Spinal cord (tissue), 10 donors: Measurements from ENCODE around the gene C9. TPM values are rescaled to one million over a fixed set of nuclear protein-coding genes. Genes with fewer than 3 reads are reported as not detected.

Experiments
- DNase-seq, 6 donors: peaks; one replicate each; pipeline versions ENCODE4 v3.0.0 to v3.0.0-alpha.2; 2013 to 2015; ENCODE audit warnings: low spot score in 6 of 6, low read depth in 4 of 6
- H3K27ac ChIP-seq: one replicate; pipeline ENCODE4 v1.5.1; 2013; ENCODE audit warnings: low read depth, low read length, control low read depth
- H3K27me3 ChIP-seq: one replicate; pipeline ENCODE4 v1.6.1; 2013; ENCODE audit warnings: low read length; ENCODE audit not compliant: control insufficient read depth, insufficient read depth
- H3K36me3 ChIP-seq: one replicate; pipeline ENCODE4 v1.6.1; 2013; ENCODE audit warnings: low read length; ENCODE audit not compliant: control insufficient read depth, insufficient read depth
- H3K4me1 ChIP-seq: one replicate; pipeline ENCODE4 v1.6.1; 2013; ENCODE audit warnings: low read length; ENCODE audit not compliant: control insufficient read depth, insufficient read depth
- H3K4me3 ChIP-seq: one replicate; pipeline ENCODE4 v1.5.1; 2013; ENCODE audit warnings: low read depth, low read length, control low read depth
- H3K9me3 ChIP-seq: one replicate; pipeline ENCODE4 v1.6.1; 2013; ENCODE audit warnings: low read length; ENCODE audit not compliant: control insufficient read depth, insufficient read depth
- WGBS: methylation state at CpG from one replicate; pipeline ENCODE4 v1.1.5; 2013; ENCODE audit warnings: missing lambda C conversion rate; ENCODE audit not compliant: insufficient coverage; 5-methylcytosine and 5-hydroxymethylcytosine counted together
- polyA plus RNA-seq, 2 donors: library from polyadenylated mRNA; unstranded; fragments of 120-200 nt; gene quantifications; one replicate each; pipeline ENCODE4 v1.2.1, GENCODE V29; 2013; ENCODE audit not compliant: insufficient read length in 2 of 2
- total RNA-seq, 2 donors: library from RNA; depleted of rRNA in 1 of 2; stranded (reverse); fragments of 120-200 nt in 1 of 2; fragments of >200 nt in 1 of 2; gene quantifications; one replicate each; pipeline versions ENCODE4 v1.2.3 to v1.2.4, GENCODE V29; 2013 to 2014
- donor health status: healthy.

C9 gene
- total and polyA plus RNA-seq, 4 donors, result 0.08 to 0.10 TPM; not detected in 2

DNA sequence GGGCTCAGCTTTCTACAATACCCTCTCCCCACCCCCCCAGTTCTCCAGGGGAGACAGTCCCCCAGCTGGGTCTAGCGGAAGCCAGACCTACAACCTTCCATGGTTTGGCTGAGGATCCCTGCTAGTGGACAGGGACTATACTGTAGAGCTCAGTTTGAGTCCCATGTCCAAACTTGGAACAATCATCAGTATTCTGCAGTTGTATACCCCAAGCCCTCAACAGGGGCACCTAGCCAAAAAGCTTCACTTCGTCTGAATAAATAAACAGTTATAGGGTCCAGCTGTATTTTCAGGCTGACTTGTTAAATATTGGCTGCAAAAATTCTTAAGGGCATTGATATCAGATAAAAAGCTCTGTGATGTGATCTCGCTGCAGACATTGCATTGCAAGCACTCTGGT is 15.4 kb upstream of the C9 start:
- Histone ChIP-seq H3K27me3 (no peaks in the 10 kb centered on the region), H3K4me1 (peaks cover 5% of the 10 kb centered on the region), H3K36me3 (peaks cover 3% of the 10 kb centered on the region), H3K9me3 (no peaks in the 10 kb centered on the region), H3K27ac (no peak overlapping the region), H3K4me3 (no peak overlapping the region)
- WGBS, result 60% methylated on average over 2 of the region's 3 CpGs
- DNase-seq, result peak in 5 of 6 donors; percentile 7 to 73 (median 35)

DNA sequence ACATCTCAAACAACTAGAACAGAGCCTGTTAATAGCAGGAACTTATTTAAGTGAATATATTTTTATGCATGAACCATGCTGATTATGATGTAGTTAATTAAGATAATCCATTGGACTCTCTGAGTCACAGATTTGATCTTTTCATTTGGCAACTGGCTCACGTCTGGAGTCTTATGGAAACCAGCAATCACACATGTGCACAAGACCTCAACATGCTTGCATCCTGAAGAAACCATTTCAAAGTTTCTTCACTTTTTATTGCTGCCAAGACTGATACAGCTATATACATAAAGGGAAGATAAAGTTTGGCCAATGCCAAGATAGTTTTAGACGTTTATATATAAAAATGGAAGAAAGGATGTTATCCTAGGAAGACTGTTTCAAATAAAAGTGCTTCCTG is 13.3 kb upstream of the C9 start:
- H3K9me3 ChIP-seq, result no peaks in the 10 kb centered on the region
- H3K27ac ChIP-seq, result no peak overlapping the region
- peaks cover 5% of the 10 kb centered on the region for H3K4me1 ChIP-seq
- 83% methylated on average over 1 of the region's 2 CpGs for WGBS
- no peaks in the 10 kb centered on the region for H3K27me3 ChIP-seq
- H3K4me3 ChIP-seq, result no peak overlapping the region
- no peak for DNase-seq
- peaks cover 3% of the 10 kb centered on the region for H3K36me3 ChIP-seq

DNA sequence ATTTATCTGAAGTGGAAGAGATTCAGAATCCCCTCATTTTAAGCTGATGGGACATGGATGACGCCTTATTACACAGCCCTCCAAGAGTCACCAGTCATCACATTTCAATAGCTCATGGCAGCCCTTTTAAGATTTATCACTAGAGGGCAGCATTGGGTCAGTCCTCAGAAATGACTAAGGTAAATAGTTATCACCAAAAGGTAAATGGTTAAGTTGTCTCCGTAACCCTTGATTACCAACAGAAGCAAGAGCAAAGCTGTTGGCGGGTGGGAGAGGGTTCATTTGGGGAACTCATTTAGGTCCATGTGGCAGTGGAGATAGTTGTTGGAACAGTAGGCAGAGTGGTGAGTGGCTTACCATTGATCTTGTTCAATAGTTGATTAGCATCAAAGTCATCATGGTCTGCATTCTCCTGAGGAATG is 12.0 kb upstream of the C9 start:
- no peak overlapping the region for H3K4me3 ChIP-seq
- WGBS, result 65% methylated on average over 3 of the region's 3 CpGs
- peak in 4 of 6 donors; percentile 18 to 77 (median 48) for DNase-seq
- H3K4me1 ChIP-seq, result peaks cover 5% of the 10 kb centered on the region
- no peaks in the 10 kb centered on the region for H3K27me3 ChIP-seq
- H3K9me3 ChIP-seq, result no peaks in the 10 kb centered on the region
- H3K27ac ChIP-seq, result no peak overlapping the region
- peaks cover 3% of the 10 kb centered on the region for H3K36me3 ChIP-seq

GRCh38 chr5:39373791-39374190 is 9.5 kb upstream of the C9 start:
- H3K27me3 ChIP-seq, result no peaks in the 10 kb centered on the region
- peaks cover 3% of the 10 kb centered on the region for H3K36me3 ChIP-seq
- no peaks in the 10 kb centered on the region for H3K9me3 ChIP-seq
- H3K27ac ChIP-seq, result no peak overlapping the region
- DNase-seq, result no peak
- no CpG with 5 or more reads among the region's 2 CpGs for WGBS
- no peaks in the 10 kb centered on the region for H3K4me1 ChIP-seq
- no peak overlapping the region for H3K4me3 ChIP-seq

GRCh38 chr5:39371367-39371635 is 7.0 kb upstream of the C9 start:
- H3K27ac ChIP-seq, result no peak overlapping the region
- DNase-seq, result no peak
- no peaks in the 10 kb centered on the region for H3K4me1 ChIP-seq
- H3K36me3 ChIP-seq, result no peaks in the 10 kb centered on the region
- no peak overlapping the region for H3K4me3 ChIP-seq
- no peaks in the 10 kb centered on the region for H3K27me3 ChIP-seq
- WGBS, result no CpG with 5 or more reads among the region's 3 CpGs
- no peaks in the 10 kb centered on the region for H3K9me3 ChIP-seq

DNA sequence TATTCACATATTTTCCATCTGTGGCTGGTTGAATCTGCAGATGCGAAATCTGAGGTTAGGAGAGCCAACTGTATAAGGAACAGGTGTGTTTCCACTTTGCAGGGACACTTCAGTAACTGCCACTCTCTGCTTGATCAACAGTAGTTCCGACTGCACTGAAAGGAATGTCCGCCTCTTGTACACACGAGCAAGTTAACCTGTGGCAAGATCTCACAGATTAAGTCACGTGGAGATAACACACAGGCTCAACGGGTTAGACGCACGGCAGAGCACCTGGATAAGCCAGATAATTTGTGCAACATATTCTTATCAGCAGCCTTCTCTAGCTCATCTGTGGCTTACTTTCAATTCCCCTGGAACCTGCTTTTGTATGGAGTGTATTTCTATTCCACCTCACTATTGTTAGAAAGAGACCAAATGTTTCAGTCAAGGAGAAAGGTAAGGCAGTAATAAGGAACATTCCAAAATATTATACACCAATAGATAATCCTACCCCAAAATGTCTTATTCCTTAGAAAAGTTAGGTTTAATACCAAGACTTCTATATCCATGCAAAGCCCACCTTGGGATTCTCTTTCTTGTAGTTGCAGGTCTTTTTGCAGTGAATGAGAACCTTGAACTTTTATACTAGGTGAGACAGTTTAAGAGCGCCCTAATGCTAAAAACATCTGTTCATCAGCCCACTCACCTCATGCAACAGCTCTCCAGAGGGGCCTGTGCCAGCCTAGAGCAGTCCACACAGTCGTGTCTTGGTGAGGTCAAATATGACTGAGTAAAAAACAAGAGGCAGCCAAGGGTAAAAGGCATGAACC is 6.5 kb upstream of the C9 start:
- Histone ChIP-seq H3K27me3 (no peaks in the 10 kb centered on the region), H3K36me3 (no peaks in the 10 kb centered on the region), H3K27ac (no peak overlapping the region), H3K4me3 (no peak overlapping the region), H3K9me3 (no peaks in the 10 kb centered on the region), H3K4me1 (no peaks in the 10 kb centered on the region)
- WGBS, result 83% methylated on average over 9 of the region's 10 CpGs
- no peak for DNase-seq

- H3K27me3 ChIP-seq, result no peaks in the 10 kb centered on the region
- 92% methylated on average over 4 of the region's 5 CpGs for WGBS
- no peaks in the 10 kb centered on the region for H3K9me3 ChIP-seq
- no peaks in the 10 kb centered on the region for H3K4me1 ChIP-seq
- no peak overlapping the region for H3K27ac ChIP-seq
- H3K36me3 ChIP-seq, result no peaks in the 10 kb centered on the region
- DNase-seq, result no peak
- H3K4me3 ChIP-seq, result no peak overlapping the region
Observed at GRCh38 chr5:39369123-39369815, 5.0 kb upstream of the C9 start.

DNA sequence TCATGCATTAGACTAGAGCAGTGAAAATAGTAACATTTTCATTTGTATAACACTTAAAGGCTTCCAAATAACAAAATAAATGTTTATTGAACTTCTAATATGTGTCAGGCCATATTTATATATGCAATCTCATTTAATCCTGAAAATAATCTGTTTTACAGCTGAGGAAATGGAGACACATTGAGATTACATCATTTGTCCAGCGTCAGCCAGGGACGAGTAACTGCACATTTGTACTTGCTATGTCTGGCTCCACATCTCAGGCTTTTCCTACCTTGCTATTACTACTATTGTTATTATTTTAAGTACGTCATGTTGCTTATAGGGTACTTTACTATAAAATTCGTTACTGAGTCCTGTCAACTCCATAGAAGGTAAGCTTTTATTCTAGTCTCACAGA is 3.8 kb upstream of the C9 start:
- no peaks in the 10 kb centered on the region for H3K27me3 ChIP-seq
- no peaks in the 10 kb centered on the region for H3K36me3 ChIP-seq
- no CpG with 5 or more reads among the region's 4 CpGs for WGBS
- DNase-seq, result no peak
- H3K9me3 ChIP-seq, result no peaks in the 10 kb centered on the region
- H3K4me3 ChIP-seq, result no peak overlapping the region
- no peak overlapping the region for H3K27ac ChIP-seq
- H3K4me1 ChIP-seq, result no peaks in the 10 kb centered on the region

DNA sequence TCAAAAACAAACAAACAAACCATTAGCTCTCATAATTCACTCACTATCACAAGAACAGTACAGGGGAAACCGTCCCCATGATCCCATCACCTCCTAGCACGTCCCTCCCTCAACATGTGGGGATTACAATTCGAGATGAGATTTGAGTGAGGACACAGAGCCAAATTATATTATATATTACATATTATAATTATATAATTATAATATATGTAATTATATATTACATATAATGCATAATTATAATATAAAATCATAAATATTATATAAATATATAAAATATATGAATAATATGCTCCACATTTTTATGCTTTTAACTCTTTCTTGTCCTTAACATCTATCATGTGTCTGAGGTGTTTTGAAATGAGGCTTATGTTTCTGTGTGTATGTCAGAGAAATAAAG is 3.4 kb upstream of the C9 start:
- Histone ChIP-seq H3K9me3 (no peaks in the 10 kb centered on the region), H3K4me3 (no peak overlapping the region), H3K36me3 (no peaks in the 10 kb centered on the region), H3K4me1 (no peaks in the 10 kb centered on the region), H3K27ac (no peak overlapping the region), H3K27me3 (no peaks in the 10 kb centered on the region)
- DNase-seq, result no peak
- no CpG with 5 or more reads among the region's 3 CpGs for WGBS

GRCh38 chr5:39363217-39363616 is 1.1 kb downstream of the C9 start:
- H3K4me1 ChIP-seq, result no peaks in the 10 kb centered on the region
- no peak for DNase-seq
- no peak overlapping the region for H3K4me3 ChIP-seq
- H3K27me3 ChIP-seq, result no peaks in the 10 kb centered on the region
- H3K27ac ChIP-seq, result no peak overlapping the region
- no peaks in the 10 kb centered on the region for H3K9me3 ChIP-seq
- H3K36me3 ChIP-seq, result no peaks in the 10 kb centered on the region
- 89% methylated on average over 3 of the region's 4 CpGs for WGBS
